Measurements from ENCODE around the gene MRTO4. TPM values are rescaled to one million over a fixed set of nuclear protein-coding genes. Genes with fewer than 3 reads are reported as not detected.
"Not testable (repeated sequence)": the region's sequence is repeated elsewhere in the genome, so short reads cannot be mapped to it uniquely, and the experiment has no call there.

The MRTO4 gene
- total and polyA plus RNA-seq, 9 of the 15 experiments (the other 6 are each of a cell fraction or from before 2014, with no cell fraction given), result 62.0 to 173 (median 146) TPM

- H3K9me1 ChIP-seq (ENCODE audit: control insufficient read depth, insufficient read depth, low read length); H3K9me3 ChIP-seq (replicated peaks; ENCODE audit: control insufficient read depth, insufficient read depth, low read depth, low read length); in situ Hi-C loops (cut with MboI); H3K9ac ChIP-seq (ENCODE audit: insufficient read depth in 1 of 2, low read depth in 2 of 2, low read length in 2 of 2); H3K4me2 ChIP-seq (ENCODE audit: insufficient read depth, low read length); H3K4me3 ChIP-seq; FAIRE-seq; H3K27ac ChIP-seq (ENCODE audit: extremely low read depth, low read depth, low read length); H4K20me1 ChIP-seq (replicated peaks; ENCODE audit: control insufficient read depth, insufficient read depth, low read length); intact Hi-C loops (cut with micrococcal nuclease); CTCF ChIA-PET (ENCODE audit: low intra/inter-chr PET ratio); DNase-seq (ENCODE audit: extremely low read depth in 1 of 4, low spot score in 3 of 4); H3K27me3 ChIP-seq (ENCODE audit: control insufficient read depth in 2 of 2, insufficient read depth in 2 of 2, low read length in 2 of 2); H2AFZ ChIP-seq (ENCODE audit: low read depth, low read length); BruUV-seq (replicated peaks); ATAC-seq: not testable (repeated sequence)
- peak; percentile 82 for TF ChIP-seq ZNF121 (CRISPR knock-in tag; conservative IDR thresholded peaks at IDR 0.05)
- POLR2A ChIA-PET, result interaction anchor here (0.7 to 2.2 kb wide), 4 partner anchors 8 to 445 kb away, joined by 3 to 13 read pairs (median 4); no protein-coding TSS in a partner anchor
- peaks cover 58% of the 10 kb centered on the region for H3K79me2 ChIP-seq (ENCODE audit: control insufficient read depth, insufficient read depth, low read length)
- WGBS (ENCODE audit: insufficient coverage, low coverage, missing lambda C conversion rate), result 98% methylated on average over 4 of the region's 4 CpGs
- peaks cover 98% of the 10 kb centered on the region for H3K36me3 ChIP-seq (ENCODE audit: control insufficient read depth, insufficient read depth, low read length)
- H3K4me1 ChIP-seq (replicated peaks in 1 of 2; ENCODE audit: control insufficient read depth in 2 of 2, insufficient read depth in 2 of 2, low read length in 2 of 2), result peaks cover 3 to 10% of the 10 kb centered on the region in 2 experiments; a peak in 3 of 5 replicates
Measured at GRCh38 chr1:19216585-19216984, 35.0 kb upstream of the MRTO4 start.

- 0 out of 3 replicates have a peak overlapping the region, but pooled peaks have one; percentile 16 for H3K27ac ChIP-seq (ENCODE audit: extremely low read depth, low read depth, low read length)
- FAIRE-seq, result no peak
Measured at GRCh38 chr1:19219451-19219850, 32.2 kb upstream of the MRTO4 start.

More at GRCh38 chr1:19219451-19219850, 32.2 kb upstream of the MRTO4 start:
- BruUV-seq (replicated peaks), result no TSS peak
- H3K4me2 ChIP-seq (ENCODE audit: insufficient read depth, low read length), result no peak overlapping the region
- H2AFZ ChIP-seq (ENCODE audit: low read depth, low read length), result no peak overlapping the region
- H3K36me3 ChIP-seq (ENCODE audit: control insufficient read depth, insufficient read depth, low read length), result peaks cover 98% of the 10 kb centered on the region
- WGBS (ENCODE audit: insufficient coverage, low coverage, missing lambda C conversion rate), result 93% methylated on average over 7 of the region's 7 CpGs
- TF ChIP-seq SMARCA5 (IDR thresholded peaks at IDR 0.05) (no peak), POLR2AphosphoS5 (IDR thresholded peaks at IDR 0.05; ENCODE audit: control insufficient read depth, insufficient read depth, low read depth, low read length) (peak; percentile 28; the same call in 1 of the 2 replicates)
- peak; percentile 10; the same call in 1 of the 3 replicates for ATAC-seq
- H3K9me1 ChIP-seq (ENCODE audit: control insufficient read depth, insufficient read depth, low read length), result no peaks in the 10 kb centered on the region
- intact Hi-C loops (cut with micrococcal nuclease) (no loop called here), in situ Hi-C loops (cut with MboI) (no loop called here)
- ChIA-PET POLR2A (interaction anchor here (0.6 to 5.1 kb wide), 7 partner anchors 8 to 871 kb away, joined by 3 to 45 read pairs (median 4); partner anchors contain the start of gene UBR4), CTCF (ENCODE audit: low intra/inter-chr PET ratio) (no interaction called here)
- peaks cover 29% of the 10 kb centered on the region for H3K79me2 ChIP-seq (ENCODE audit: control insufficient read depth, insufficient read depth, low read length)
- no peak for DNase-seq (ENCODE audit: extremely low read depth in 1 of 4, low spot score in 3 of 4)
- H4K20me1 ChIP-seq (replicated peaks; ENCODE audit: control insufficient read depth, insufficient read depth, low read length), result no peaks in the 10 kb centered on the region
- no peak overlapping the region for H3K4me3 ChIP-seq
- 0 out of 5 replicates have a peak, but pooled peaks cover 0 to 3% of the 10 kb centered on the region in 2 experiments for H3K4me1 ChIP-seq (replicated peaks in 1 of 2; ENCODE audit: control insufficient read depth in 2 of 2, insufficient read depth in 2 of 2, low read length in 2 of 2)
- H3K9me3 ChIP-seq (replicated peaks; ENCODE audit: control insufficient read depth, insufficient read depth, low read depth, low read length), result no peaks in the 10 kb centered on the region; the same call in 1 of the 2 replicates
- H3K9ac ChIP-seq (ENCODE audit: insufficient read depth in 1 of 2, low read depth in 2 of 2, low read length in 2 of 2), result no peak overlapping the region
- H3K27me3 ChIP-seq (ENCODE audit: control insufficient read depth in 2 of 2, insufficient read depth in 2 of 2, low read length in 2 of 2), result no peaks in the 10 kb centered on the region; a peak in 1 of 5 replicates

Data from K562 (cell line).